HEK293 (cell line): ENCODE data around the gene CFAP46.

Experiments
- ATF2 ChIP-seq: fragments of 450-650 bp; formaldehyde crosslinking; IDR thresholded peaks from 2 replicates; pipeline ENCODE4 v1.5.1; 2016; ENCODE audit warnings: missing biosample characterization, missing genetic modification characterization, low read depth
- CTCF ChIP-seq: fragments of 450-650 bp; formaldehyde crosslinking; IDR thresholded peaks from 2 replicates; pipeline ENCODE4 v1.5.1; 2016; ENCODE audit warnings: missing biosample characterization, missing genetic modification characterization
- MYNN ChIP-seq: fragments of 450-650 bp; formaldehyde crosslinking; IDR thresholded peaks from 2 replicates; pipeline ENCODE4 v1.5.1; 2016; ENCODE audit warnings: missing biosample characterization, missing genetic modification characterization, borderline replicate concordance
- REST ChIP-seq: fragments of 450-650 bp; formaldehyde crosslinking; IDR thresholded peaks from 2 replicates; pipeline ENCODE4 v1.5.1; 2016; ENCODE audit warnings: missing biosample characterization, missing genetic modification characterization
- SALL2 ChIP-seq: fragments of 450-650 bp; formaldehyde crosslinking; IDR thresholded peaks from 2 replicates; pipeline ENCODE4 v1.5.0; 2017; ENCODE audit warnings: missing biosample characterization, mild to moderate bottlenecking, missing genetic modification characterization, borderline replicate concordance
- SETDB1 ChIP-seq: IDR thresholded peaks from one replicate; pipeline ENCODE4 v1.6.1; 2017; ENCODE audit warnings: mild to moderate bottlenecking, low read length, moderate library complexity, mixed read lengths; ENCODE audit not compliant: insufficient read length
- SP2 ChIP-seq: fragments of 450-650 bp; formaldehyde crosslinking; IDR thresholded peaks from 2 replicates; pipeline ENCODE4 v1.5.1; 2016; ENCODE audit warnings: missing biosample characterization, missing genetic modification characterization
- ZNF114 ChIP-seq: fragments of 450-650 bp; formaldehyde crosslinking; IDR thresholded peaks from 2 replicates; pipeline ENCODE4 v1.5.0; 2017; ENCODE audit warnings: missing biosample characterization, missing genetic modification characterization
- ZNF26 ChIP-seq: fragments of 450-650 bp; formaldehyde crosslinking; IDR thresholded peaks from 2 replicates; pipeline ENCODE4 v1.5.1; 2016; ENCODE audit warnings: missing biosample characterization, missing genetic modification characterization
- ZNF274 ChIP-seq, 2 experiments: fragments of 200-500 bp in 1 of 2; fragments of 450-650 bp in 1 of 2; sonication (Bioruptor generic) in 1 of 2; formaldehyde crosslinking in 1 of 2; IDR thresholded peaks; 2 replicates each; pipeline versions ENCODE4 v1.5.1 to v1.6.1; 2014 to 2016; ENCODE audit warnings: borderline replicate concordance in 1 of 2, inconsistent platforms in 1 of 2, low read length in 1 of 2, missing biosample characterization in 1 of 2, missing genetic modification characterization in 1 of 2
- ZNF660 ChIP-seq: fragments of 450-650 bp; IDR thresholded peaks from 2 replicates; pipeline ENCODE4 v1.5.1; 2018; ENCODE audit warnings: missing biosample characterization, mild to moderate bottlenecking, missing genetic modification characterization
- ZNF692 ChIP-seq: fragments of 450-650 bp; formaldehyde crosslinking; IDR thresholded peaks from 2 replicates; pipeline ENCODE4 v1.5.1; 2016; ENCODE audit warnings: missing biosample characterization, missing genetic modification characterization
- ZNF701 ChIP-seq: fragments of 450-650 bp; formaldehyde crosslinking; IDR thresholded peaks from 2 replicates; pipeline ENCODE4 v1.5.1; 2016; ENCODE audit warnings: missing biosample characterization, missing genetic modification characterization
- ZSCAN30 ChIP-seq: fragments of 450-650 bp; IDR thresholded peaks from 2 replicates; pipeline ENCODE4 v1.5.1; 2018; ENCODE audit warnings: missing biosample characterization, mild to moderate bottlenecking, missing genetic modification characterization, moderate library complexity

GRCh38 chr10:132845780-132846595 is 96.4 kb downstream of the CFAP46 start:
- TF ChIP-seq SALL2 (tag by site-specific recombination) = no peak
- TF ChIP-seq SETDB1 = no peak
- TF ChIP-seq ATF2 (tag by site-specific recombination) = no peak
- no peak for TF ChIP-seq REST
- TF ChIP-seq ZNF660 = no peak
- TF ChIP-seq ZNF114 (tag by site-specific recombination) = no peak
- TF ChIP-seq CTCF (tag by site-specific recombination) = no peak
- TF ChIP-seq ZNF274 (IDR thresholded peaks at IDR 0.05; ENCODE audit: low read length) = no peak
- no peak for TF ChIP-seq ZNF274 (tag by site-specific recombination; IDR thresholded peaks at IDR 0.05; ENCODE audit: borderline replicate concordance)
- no peak for TF ChIP-seq ZNF692 (tag by site-specific recombination)
- no peak for TF ChIP-seq ZSCAN30 (tag by site-specific recombination)
- no peak for TF ChIP-seq ZNF701 (tag by site-specific recombination)
- TF ChIP-seq MYNN (tag by site-specific recombination) = no peak
- TF ChIP-seq SP2 (tag by site-specific recombination) = no peak
- no peak for TF ChIP-seq ZNF26 (tag by site-specific recombination)
